OCI-LY3 (cell line): ENCODE measurements around the gene CREB3L1.

Experiments used
- EZH2phosphoT487 ChIP-seq: fragments of 200-600 bp; shearing (Covaris generic); IDR thresholded peaks from 2 replicates; pipeline ENCODE4 v1.6.1; 2018; ENCODE audit warnings: antibody characterized with exemption, mixed run types, low read depth
- TF ChIP-seq, protein P1 (sequence below): fragments of 200-600, 300-600 bp; sonication (generic); IDR thresholded peaks from 2 replicates; pipeline ENCODE4 v1.5.1; 2014; ENCODE audit warnings: antibody characterized with exemption, low read length, low read depth

DNA sequence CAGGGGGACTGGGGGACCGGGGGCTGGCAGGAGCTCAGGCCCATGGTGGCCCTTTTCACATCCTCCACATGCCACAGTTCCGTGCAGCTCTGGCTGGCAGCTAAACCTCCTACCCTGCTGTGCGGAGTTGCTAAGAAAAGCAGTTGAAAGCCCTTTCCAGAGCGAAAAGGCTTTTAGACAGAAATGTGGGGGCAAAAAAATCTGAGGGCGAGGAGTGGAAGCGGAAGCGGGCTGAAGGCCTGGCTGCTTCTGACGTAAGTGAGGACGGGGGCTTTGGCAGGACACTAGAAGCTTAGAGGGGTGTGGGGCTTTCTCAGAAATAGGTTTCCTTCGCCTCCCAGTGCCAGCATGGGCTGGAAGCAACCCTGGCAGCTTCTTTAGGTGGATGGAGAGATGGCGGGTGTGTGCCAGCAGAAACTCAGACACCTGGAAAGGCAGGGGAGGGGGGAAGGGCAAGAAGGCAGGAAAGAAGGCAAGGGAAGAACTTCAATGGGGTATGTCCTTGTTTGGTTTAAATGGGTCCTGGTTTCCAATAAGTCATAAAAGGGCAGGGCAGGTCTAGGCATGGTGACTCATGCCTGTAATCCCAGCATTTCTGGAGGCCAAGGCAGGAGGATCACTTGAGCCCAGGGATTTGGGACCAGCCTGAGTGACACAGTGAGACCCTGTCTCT, 58.6 kb downstream of the CREB3L1 start:
- no peak for TF ChIP-seq EZH2phosphoT487
- TF ChIP-seq, protein P1, sequence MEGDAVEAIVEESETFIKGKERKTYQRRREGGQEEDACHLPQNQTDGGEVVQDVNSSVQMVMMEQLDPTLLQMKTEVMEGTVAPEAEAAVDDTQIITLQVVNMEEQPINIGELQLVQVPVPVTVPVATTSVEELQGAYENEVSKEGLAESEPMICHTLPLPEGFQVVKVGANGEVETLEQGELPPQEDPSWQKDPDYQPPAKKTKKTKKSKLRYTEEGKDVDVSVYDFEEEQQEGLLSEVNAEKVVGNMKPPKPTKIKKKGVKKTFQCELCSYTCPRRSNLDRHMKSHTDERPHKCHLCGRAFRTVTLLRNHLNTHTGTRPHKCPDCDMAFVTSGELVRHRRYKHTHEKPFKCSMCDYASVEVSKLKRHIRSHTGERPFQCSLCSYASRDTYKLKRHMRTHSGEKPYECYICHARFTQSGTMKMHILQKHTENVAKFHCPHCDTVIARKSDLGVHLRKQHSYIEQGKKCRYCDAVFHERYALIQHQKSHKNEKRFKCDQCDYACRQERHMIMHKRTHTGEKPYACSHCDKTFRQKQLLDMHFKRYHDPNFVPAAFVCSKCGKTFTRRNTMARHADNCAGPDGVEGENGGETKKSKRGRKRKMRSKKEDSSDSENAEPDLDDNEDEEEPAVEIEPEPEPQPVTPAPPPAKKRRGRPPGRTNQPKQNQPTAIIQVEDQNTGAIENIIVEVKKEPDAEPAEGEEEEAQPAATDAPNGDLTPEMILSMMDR, result no peak
